ENCODE measurements around the gene S100B. TPM values are rescaled to one million over a fixed set of nuclear protein-coding genes. Genes with fewer than 3 reads are reported as not detected.

The S100B gene
- total RNA-seq, 1 experiment from 2014 or later: not detected

DNA sequence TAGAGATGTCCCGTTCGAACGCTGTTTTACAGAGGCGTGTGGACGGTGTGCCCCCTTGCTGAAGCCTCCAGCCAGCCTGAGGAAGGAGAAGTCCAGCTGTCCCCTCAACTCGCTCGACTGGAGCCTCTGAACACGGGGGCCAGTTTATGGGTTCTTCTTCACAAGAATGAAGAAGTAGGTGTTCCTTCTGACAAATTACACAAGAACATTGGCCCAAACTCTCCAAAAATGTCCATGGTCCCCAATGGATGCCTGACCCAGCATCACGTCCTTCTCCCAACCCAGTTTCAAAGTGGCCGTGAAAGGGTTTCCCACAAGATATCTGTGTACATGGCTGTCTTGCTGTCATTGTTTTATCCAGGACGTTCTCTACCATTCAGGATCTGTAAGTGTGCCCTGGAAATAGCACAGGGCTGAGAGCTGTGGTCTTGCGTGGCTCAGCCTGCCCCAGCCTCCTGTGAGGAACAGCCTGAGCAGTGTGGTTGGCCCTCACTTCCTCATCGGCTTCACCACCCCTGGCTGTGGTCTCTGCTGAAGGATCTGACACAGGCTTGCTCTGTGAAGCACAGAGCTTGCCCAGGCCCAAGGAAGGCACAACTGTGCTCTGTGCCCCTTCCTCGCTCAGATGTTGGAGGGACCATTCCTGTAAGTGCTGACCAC is 1.0 kb upstream of the S100B start:
- ATAC-seq (no peak), DNase-seq (ENCODE audit: low read depth, low spot score) (no peak)
- Histone ChIP-seq H3K9me2 (ENCODE audit: insufficient read depth) (no peaks in the 10 kb centered on the region), H3K9ac (ENCODE audit: low read length) (no peak overlapping the region), H3K79me2 (ENCODE audit: insufficient read depth, low read length) (no peaks in the 10 kb centered on the region), H3K27me3 (ENCODE audit: insufficient read depth, low read length) (0 out of 2 replicates have a peak, but pooled peaks cover 6% of the 10 kb centered on the region), H3K27ac (ENCODE audit: low read depth, low read length) (no peak overlapping the region), H3K4me3 (replicated peaks in 1 of 2; ENCODE audit: low read depth in 1 of 2, low read length in 2 of 2) (no peak overlapping the region), H3K4me1 (ENCODE audit: control insufficient read depth in 1 of 2, insufficient read depth in 2 of 2, low read length in 2 of 2) (no peaks in the 10 kb centered on the region), H4K20me1 (ENCODE audit: insufficient read depth) (no peaks in the 10 kb centered on the region), H3K36me3 (ENCODE audit: control insufficient read depth in 1 of 2, insufficient read depth in 2 of 2, low read length in 2 of 2) (no peaks in the 10 kb centered on the region), H3K4me2 (ENCODE audit: low read length) (no peak overlapping the region), H3K9me3 (ENCODE audit: control insufficient read depth in 1 of 2, insufficient read depth in 1 of 2, low read depth in 1 of 2, low read length in 2 of 2) (no peaks in the 10 kb centered on the region), H2AFZ (ENCODE audit: low read depth, low read length, poor library complexity, severe bottlenecking) (no peak overlapping the region)
- RAD21 ChIA-PET (ENCODE audit: low non-redundant PET in 1 of 2, low total read pairs in 2 of 2, uncharacterized antibody in 2 of 2, unreplicated experiment in 2 of 2): no interaction called here
- BruUV-seq (replicated peaks): no TSS peak
- TF ChIP-seq POLR2A (IDR thresholded peaks at IDR 0.05; ENCODE audit: borderline replicate concordance, extremely low read depth, insufficient read depth, insufficient read length): no peak
- TF ChIP-seq, protein P1, sequence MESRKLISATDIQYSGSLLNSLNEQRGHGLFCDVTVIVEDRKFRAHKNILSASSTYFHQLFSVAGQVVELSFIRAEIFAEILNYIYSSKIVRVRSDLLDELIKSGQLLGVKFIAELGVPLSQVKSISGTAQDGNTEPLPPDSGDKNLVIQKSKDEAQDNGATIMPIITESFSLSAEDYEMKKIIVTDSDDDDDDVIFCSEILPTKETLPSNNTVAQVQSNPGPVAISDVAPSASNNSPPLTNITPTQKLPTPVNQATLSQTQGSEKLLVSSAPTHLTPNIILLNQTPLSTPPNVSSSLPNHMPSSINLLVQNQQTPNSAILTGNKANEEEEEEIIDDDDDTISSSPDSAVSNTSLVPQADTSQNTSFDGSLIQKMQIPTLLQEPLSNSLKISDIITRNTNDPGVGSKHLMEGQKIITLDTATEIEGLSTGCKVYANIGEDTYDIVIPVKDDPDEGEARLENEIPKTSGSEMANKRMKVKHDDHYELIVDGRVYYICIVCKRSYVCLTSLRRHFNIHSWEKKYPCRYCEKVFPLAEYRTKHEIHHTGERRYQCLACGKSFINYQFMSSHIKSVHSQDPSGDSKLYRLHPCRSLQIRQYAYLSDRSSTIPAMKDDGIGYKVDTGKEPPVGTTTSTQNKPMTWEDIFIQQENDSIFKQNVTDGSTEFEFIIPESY (IDR thresholded peaks at IDR 0.05; ENCODE audit: extremely low read depth, insufficient replicate concordance, low read length): no peak
- TF ChIP-seq SRF (IDR thresholded peaks at IDR 0.05; ENCODE audit: low read depth): no peak
- TF ChIP-seq EZH2 (IDR thresholded peaks at IDR 0.05): no peak
- no peak for TF ChIP-seq CBX3 (IDR thresholded peaks at IDR 0.05; ENCODE audit: low read depth)
- no peak for TF ChIP-seq SP1 (IDR thresholded peaks at IDR 0.05; ENCODE audit: low read depth)
- TF ChIP-seq POLR2AphosphoS5 (IDR thresholded peaks at IDR 0.05; ENCODE audit: low read depth, low read length): no peak
- TF ChIP-seq CEBPB (IDR thresholded peaks at IDR 0.05; ENCODE audit: low read depth): no peak
- TF ChIP-seq FOSL1 (IDR thresholded peaks at IDR 0.05; ENCODE audit: low read depth): no peak
- TF ChIP-seq TCF7L2 (IDR thresholded peaks at IDR 0.05; ENCODE audit: borderline replicate concordance, extremely low read depth, insufficient read depth, insufficient read length): no peak
- no peak for TF ChIP-seq ZNF274 (IDR thresholded peaks at IDR 0.05; ENCODE audit: low read depth, low read length)
- POLR2A ChIA-PET: no interaction called here
- CTCF ChIA-PET: no interaction called here
- intact Hi-C loops (cut with micrococcal nuclease): no loop called here
